ENCODE data around the gene SCGN.

- TF ChIP-seq CTCF (IDR thresholded peaks at IDR 0.05), result no peak
- TF ChIP-seq POLR2A (IDR thresholded peaks at IDR 0.05), result no peak
Measured at GRCh38 chr6:25685896-25686295, 33.9 kb downstream of the SCGN start.

All from right lobe of liver (tissue), 4 donors.